ENCODE measurements around the gene KRTAP4-3.
"Not testable (repeated sequence)": the region's sequence is repeated elsewhere in the genome, so short reads cannot be mapped to it uniquely, and the experiment has no call there.

KRTAP4-3 gene

DNA sequence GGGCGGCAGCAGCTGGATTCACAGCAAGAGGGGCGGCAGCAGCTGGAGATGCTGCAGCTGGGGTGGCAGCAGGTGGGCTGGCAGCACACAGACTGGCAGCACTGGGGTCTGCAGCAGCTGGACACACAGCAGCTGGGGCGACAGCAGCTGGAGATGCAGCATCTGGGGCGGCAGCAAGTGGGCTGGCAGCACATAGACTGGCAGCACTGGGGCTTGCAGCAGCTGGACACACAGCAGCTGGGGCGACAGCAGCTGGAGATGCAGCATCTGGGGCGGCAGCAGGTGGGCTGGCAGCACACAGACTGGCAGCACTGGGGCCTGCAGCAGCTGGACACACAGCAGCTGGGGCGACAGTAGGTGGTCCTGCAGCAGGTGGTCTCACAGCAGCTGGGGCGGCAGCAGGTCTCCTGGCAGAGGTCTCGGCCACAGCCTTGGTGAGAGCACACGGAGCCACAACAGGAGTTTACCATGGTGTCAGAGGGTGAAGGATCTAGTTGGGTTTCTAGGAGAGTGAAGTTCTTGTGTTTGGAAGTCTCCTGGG is 50.1 kb downstream of the KRTAP4-3 start, which contains the start of gene KRTAP4-11:
Gene KRTAP4-11 (minus strand): TSS at position 528 of the 541 bp plus-strand sequence. CDS start 58 bp downstream, at position 470.
- not testable (repeated sequence) for DNase-seq (ENCODE audit: low read depth in 2 of 2)

Data from stimulated activated CD8-positive, alpha-beta memory T cell treated with anti-CD3 and anti-CD28 coated beads, Interleukin-15, amount 100 ng/mL, for 48 hours (primary cell).